Measurements from ENCODE around the gene WNT4.

GRCh38 chr1:22111620-22112019 lies 31.3 kb downstream of the WNT4 start:
- TF ChIP-seq CTCF (IDR thresholded peaks at IDR 0.05; ENCODE audit: low read depth, low read length) (no peak), EZH2phosphoT487 (IDR thresholded peaks at IDR 0.05; ENCODE audit: low read depth) (no peak)
